Brain pericyte (primary cell): Measurements from ENCODE around the gene CRYBB1.
"Not testable (repeated sequence)": the region's sequence is repeated elsewhere in the genome, so short reads cannot be mapped to it uniquely, and the experiment has no call there.

ENCODE experiments used
- DNase-seq: peaks from one replicate; pipeline ENCODE4 v3.0.0-alpha.2; 2012; ENCODE audit warnings: low read depth, low spot score

The CRYBB1 gene

DNA sequence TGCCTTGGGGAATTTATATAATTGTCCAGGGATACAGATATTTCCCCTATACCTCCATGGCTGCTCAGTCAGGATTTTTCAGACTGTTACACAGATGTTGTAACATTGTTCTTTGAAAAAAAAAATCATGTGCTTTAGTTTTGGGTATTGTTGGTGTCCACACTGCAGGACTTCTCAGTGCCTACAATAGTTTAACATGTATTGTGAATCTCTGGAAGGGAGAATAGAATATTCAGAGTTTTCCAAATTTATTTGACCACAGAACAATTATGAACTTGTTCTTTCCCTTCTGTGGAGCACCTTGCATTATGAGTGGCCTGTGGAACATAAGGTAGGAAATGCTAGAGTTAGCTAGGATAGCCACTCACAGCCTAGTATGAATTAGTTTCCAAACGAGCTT is 18.5 kb upstream of the CRYBB1 start:
- no peak for DNase-seq

GRCh38 chr22:26635117-26635516 is 17.3 kb upstream of the CRYBB1 start:
- DNase-seq = no peak

DNA sequence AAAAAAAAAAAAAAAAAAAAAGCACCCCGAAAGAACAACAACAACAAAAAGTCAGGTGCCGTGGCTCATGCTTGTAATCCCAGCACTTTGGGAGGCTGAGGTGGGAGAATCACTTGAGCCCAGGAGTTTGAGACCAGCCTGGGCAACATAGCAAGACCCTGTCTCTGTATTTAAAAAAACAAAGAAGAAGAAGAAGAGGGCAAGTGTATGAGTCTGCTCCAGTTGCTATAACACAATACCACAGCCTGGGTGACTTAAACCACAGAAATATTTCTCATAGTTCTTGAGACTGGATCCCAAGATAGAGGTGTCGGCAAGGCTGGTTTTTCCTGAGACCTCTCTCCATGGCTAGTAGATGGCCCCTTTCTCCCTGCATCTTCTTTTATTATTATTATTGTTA is 16.4 kb upstream of the CRYBB1 start:
- no peak for DNase-seq

GRCh38 chr22:26632422-26633155 is 14.8 kb upstream of the CRYBB1 start:
- DNase-seq = no peak

DNA sequence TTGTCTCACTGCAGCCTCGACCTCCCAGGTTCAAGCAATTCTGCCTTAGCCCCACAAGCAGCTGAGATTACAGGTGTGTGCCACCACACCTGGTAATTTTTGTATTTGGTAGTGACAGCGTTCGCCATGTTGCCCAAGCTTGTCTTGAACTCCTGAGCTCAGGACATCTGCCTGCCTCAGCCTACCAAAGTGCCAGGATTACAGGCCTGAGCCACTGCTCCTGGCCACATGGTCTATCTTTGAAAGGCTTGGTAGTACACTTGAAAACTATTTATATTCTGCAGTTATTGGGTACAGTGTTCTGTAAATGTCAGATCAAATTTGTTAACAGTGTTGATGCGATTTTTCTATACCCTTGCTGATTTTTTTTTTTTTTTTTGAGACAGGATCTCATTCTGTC is 13.5 kb upstream of the CRYBB1 start:
- no peak for DNase-seq

GRCh38 chr22:26629988-26630761 is 12.3 kb upstream of the CRYBB1 start:
- no peak for DNase-seq

- DNase-seq = no peak
These were observed 7.0 kb upstream of the CRYBB1 start for GRCh38 chr22:26624803-26625202.

DNA sequence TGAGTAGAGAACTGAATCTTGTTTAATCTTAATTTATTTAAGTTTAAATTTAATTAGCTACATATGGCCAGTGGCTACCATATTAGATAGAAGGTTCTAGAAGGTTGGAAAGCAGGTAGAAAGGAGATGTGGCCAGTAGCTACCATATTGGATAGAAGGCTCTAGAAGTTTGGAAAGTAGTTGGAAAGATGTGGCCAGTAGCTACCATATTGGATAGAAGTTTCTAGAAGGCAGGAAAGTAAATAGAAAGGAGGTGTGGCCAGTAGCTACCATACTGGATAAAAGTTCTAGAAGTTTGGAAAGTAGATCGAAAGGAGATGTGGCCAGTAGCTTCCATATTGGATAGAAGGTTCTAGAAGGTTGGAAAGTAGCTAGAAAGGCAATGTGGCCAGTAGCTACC is 6.2 kb upstream of the CRYBB1 start:
- DNase-seq = no peak

- no peak for DNase-seq
These were observed 3.8 kb upstream of the CRYBB1 start, which contains the start of gene CRYBA4 for GRCh38 chr22:26621663-26622062. Gene CRYBA4, plus strand, starts transcription at chr22:26621963. Its CDS starts 634 bp downstream, at chr22:26622597.

- DNase-seq = no peak
These were observed 2.4 kb upstream of the CRYBB1 start for GRCh38 chr22:26620197-26620596.

DNA sequence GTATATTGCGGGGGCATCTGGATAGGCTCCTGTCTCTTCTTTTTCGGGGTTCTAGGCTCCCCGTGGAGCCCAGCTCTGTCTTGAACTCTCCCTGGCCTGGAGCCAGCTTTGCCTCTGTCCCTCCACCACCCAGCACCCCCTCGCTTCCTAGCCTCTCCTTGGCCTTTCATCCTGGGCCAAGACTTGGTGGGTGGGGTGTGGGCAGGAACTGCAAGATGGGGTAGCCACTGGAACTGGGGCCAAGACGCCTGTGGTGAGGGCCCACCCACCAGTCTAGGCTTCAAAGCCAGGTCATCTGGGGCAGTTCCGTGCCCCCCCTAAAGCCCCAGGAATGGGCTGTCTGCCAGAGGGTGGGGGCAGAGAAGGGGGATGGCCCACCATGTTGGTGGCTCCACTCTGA is 1.7 kb upstream of the CRYBB1 start:
- no peak for DNase-seq

- DNase-seq = no peak
These were observed 628 bp upstream of the CRYBB1 start for GRCh38 chr22:26618455-26618854.

DNA sequence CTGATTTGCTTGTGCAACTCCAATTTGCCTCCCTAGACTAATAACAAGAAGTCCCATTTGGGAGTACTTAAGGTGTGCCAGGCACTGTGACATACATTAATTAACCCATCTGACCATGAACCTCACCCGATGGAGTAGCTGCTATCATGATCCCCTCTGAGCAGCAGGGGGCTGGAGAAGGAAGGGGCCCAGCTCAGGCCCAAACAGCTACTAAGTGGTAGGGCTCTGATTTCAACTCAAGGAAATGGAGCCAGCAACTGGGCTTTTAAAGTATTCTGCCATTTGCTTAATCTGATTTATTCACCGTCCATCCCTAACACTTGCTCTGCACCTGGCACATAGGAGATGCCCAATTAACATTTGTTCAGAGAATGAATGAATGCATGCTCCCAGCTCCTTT is 1.2 kb downstream of the CRYBB1 start:
- DNase-seq = no peak

GRCh38 chr22:26615830-26616435 is 1.9 kb downstream of the CRYBB1 start:
- no peak for DNase-seq

GRCh38 chr22:26615149-26615548 is 2.7 kb downstream of the CRYBB1 start:
- DNase-seq = no peak

- DNase-seq = no peak
These were observed 3.5 kb downstream of the CRYBB1 start for GRCh38 chr22:26614322-26614721.

DNA sequence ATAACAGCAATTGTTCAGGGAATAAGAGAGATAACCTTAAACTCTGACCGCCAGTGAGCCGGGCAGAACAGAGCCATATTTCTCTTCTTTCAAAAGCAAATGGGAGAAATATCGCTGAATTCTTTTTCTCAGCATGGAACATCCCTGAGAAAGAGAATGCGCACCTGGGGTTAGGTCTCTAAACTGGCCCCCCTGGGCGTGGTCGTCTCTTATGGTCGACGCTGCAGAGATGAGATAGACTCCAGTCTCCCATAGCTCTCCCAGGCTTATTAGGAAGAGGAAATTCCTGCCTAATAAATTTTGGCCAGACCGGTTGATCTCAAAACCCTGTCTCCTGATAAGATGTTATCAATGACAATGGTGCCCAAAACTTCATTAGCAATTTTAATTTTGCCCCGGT is 4.1 kb downstream of the CRYBB1 start:
- not testable (repeated sequence) for DNase-seq

GRCh38 chr22:26612652-26613051 is 5.2 kb downstream of the CRYBB1 start:
- no peak for DNase-seq

DNA sequence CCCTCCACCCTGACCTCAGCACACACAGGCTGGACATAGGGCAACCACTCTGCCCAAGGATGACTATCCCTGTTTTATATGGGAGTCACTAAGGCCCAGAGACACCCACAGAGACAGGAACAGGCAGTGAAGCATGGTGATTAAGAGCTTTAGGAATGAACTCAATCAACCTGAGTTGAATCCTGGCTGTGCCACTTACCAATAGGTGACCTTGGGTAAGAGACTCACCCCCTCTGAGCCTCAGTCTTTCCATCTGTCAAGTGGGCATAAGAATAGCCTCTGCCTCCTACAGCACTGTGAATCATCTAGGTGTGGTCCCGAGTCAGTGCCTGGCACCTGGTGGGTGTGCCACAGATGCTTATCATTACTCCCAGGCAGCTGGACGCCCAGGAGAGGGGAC is 6.8 kb downstream of the CRYBB1 start:
- DNase-seq = no peak

- DNase-seq = peak; percentile 55
These were observed 7.5 kb downstream of the CRYBB1 start for GRCh38 chr22:26610072-26610958.

- no peak for DNase-seq
These were observed 8.5 kb downstream of the CRYBB1 start for GRCh38 chr22:26609287-26609686.

- no peak for DNase-seq
These were observed 9.7 kb downstream of the CRYBB1 start for GRCh38 chr22:26608129-26608528.
